GM06990 (cell line): ENCODE data around the gene PABPN1L.

Experiments used
- DNase-seq: peaks from one replicate; pipeline ENCODE4 v3.0.0-alpha.2; 2011; ENCODE audit not compliant: insufficient read length; ENCODE audit errors: extremely low read depth
- H3K27me3 ChIP-seq: replicated peaks from 2 replicates; pipeline ENCODE4 v1.6.0; 2011; ENCODE audit warnings: low read length; ENCODE audit not compliant: control insufficient read depth, insufficient read depth
- H3K36me3 ChIP-seq: 2 replicates; pipeline ENCODE4 v1.5.1; 2011; ENCODE audit warnings: low read length; ENCODE audit not compliant: control insufficient read depth, insufficient read depth
- H3K4me3 ChIP-seq: replicated peaks from 2 replicates; pipeline ENCODE4 v1.5.1; 2011; ENCODE audit warnings: low read depth, mild to moderate bottlenecking, control low read depth, low read length
- CTCF ChIP-seq: IDR thresholded peaks from 2 replicates; pipeline ENCODE4 v1.5.1; 2011; ENCODE audit warnings: low read length, control low read depth, mild to moderate bottlenecking, inconsistent platforms; ENCODE audit not compliant: insufficient read depth, poor library complexity, severe bottlenecking

The PABPN1L gene

DNA sequence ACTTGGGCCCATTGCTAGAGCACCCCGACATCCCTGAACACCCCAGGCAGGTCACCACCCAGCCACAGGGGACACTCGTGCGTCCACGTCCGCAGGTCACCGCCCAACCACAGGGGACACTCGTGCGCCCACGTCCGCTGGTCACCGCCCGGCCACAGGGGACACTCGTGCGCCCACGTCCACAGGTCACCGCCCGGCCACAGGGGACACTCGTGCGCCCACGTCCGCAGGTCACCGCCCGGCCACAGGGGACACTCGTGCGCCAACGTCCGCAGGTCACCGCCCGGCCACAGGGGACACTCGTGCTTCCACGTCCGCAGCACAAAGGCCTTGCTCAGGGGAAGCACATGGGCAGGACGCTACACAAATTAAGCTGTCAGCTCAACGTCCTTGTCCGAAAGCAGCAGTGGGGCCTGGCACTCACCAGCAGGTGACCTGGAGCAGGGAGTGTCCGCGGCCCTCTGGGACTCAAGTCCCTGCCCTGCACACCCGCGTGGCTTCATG is 27.4 kb downstream of the PABPN1L start:
- no peaks in the 10 kb centered on the region for H3K27me3 ChIP-seq
- TF ChIP-seq CTCF = no peak
- H3K36me3 ChIP-seq = peaks cover 8% of the 10 kb centered on the region
- no peak overlapping the region for H3K4me3 ChIP-seq
- DNase-seq = no peak

GRCh38 chr16:88838566-88838965 is 27.9 kb downstream of the PABPN1L start:
- H3K27me3 ChIP-seq = no peaks in the 10 kb centered on the region
- H3K4me3 ChIP-seq = no peak overlapping the region
- no peak for TF ChIP-seq CTCF
- H3K36me3 ChIP-seq = peaks cover 8% of the 10 kb centered on the region
- DNase-seq = no peak

- H3K36me3 ChIP-seq = peaks cover 8% of the 10 kb centered on the region
- no peak for TF ChIP-seq CTCF
Measured at GRCh38 chr16:88837806-88838205, 28.7 kb downstream of the PABPN1L start.

GRCh38 chr16:88836791-88837190 is 29.7 kb downstream of the PABPN1L start:
- Histone ChIP-seq H3K27me3 (no peaks in the 10 kb centered on the region), H3K4me3 (no peak overlapping the region), H3K36me3 (peaks cover 8% of the 10 kb centered on the region)
- no peak for TF ChIP-seq CTCF
- no peak for DNase-seq

More at GRCh38 chr16:88837806-88838205, 28.7 kb downstream of the PABPN1L start:
- H3K4me3 ChIP-seq = no peak overlapping the region
- no peak for DNase-seq
- H3K27me3 ChIP-seq = no peaks in the 10 kb centered on the region

GRCh38 chr16:88835818-88836217 is 30.6 kb downstream of the PABPN1L start:
- H3K36me3 ChIP-seq = peaks cover 7% of the 10 kb centered on the region
- DNase-seq = no peak
- no peak overlapping the region for H3K4me3 ChIP-seq
- no peaks in the 10 kb centered on the region for H3K27me3 ChIP-seq
- TF ChIP-seq CTCF = no peak

DNA sequence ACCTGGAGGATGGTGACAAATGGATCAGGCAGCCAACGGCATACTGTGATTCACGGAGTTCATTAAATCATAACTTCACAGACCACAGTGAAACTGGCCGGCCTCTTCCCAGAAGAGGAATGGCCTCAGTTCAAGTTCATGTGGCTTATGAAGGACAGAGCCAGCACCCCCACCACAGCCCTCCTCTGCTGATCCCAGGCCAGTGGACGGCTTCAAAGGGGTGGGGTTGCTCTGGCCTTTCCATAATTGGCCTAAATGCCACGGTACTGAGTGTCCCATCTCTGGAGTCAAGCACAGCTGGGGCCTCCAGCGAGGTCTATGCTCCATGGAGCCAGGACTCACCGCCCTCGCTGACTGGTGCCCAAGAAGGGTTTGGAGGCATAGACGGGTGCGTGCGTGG is 31.1 kb downstream of the PABPN1L start:
- no peak for TF ChIP-seq CTCF
- Histone ChIP-seq H3K4me3 (no peak overlapping the region), H3K27me3 (no peaks in the 10 kb centered on the region), H3K36me3 (peaks cover 3% of the 10 kb centered on the region)
- DNase-seq = no peak
